Ishikawa (cell line): ENCODE data around the gene TSPEAR.

Experiments used
- CREB1 ChIP-seq: IDR thresholded peaks from 2 replicates; pipeline ENCODE4 v1.6.1; 2012; ENCODE audit warnings: low read depth
- EGR1 ChIP-seq: IDR thresholded peaks from 2 replicates; pipeline ENCODE4 v1.6.1; 2012
- EP300 ChIP-seq: IDR thresholded peaks from 2 replicates; pipeline ENCODE4 v1.6.1; 2012; ENCODE audit warnings: borderline replicate concordance
- FOXM1 ChIP-seq: IDR thresholded peaks from 2 replicates; pipeline ENCODE4 v1.6.1; 2012; ENCODE audit warnings: low read depth, borderline replicate concordance
- MAX ChIP-seq: IDR thresholded peaks from 2 replicates; pipeline ENCODE4 v1.6.1; 2012
- NFIC ChIP-seq: IDR thresholded peaks from 2 replicates; pipeline ENCODE4 v1.6.1; 2012
- RAD21 ChIP-seq: IDR thresholded peaks from 2 replicates; pipeline ENCODE4 v1.6.1; 2012; ENCODE audit warnings: low read depth
- TAF1 ChIP-seq: IDR thresholded peaks from 2 replicates; pipeline ENCODE4 v1.6.1; 2012; ENCODE audit warnings: low read depth, mild to moderate bottlenecking
- TCF12 ChIP-seq: IDR thresholded peaks from 2 replicates; pipeline ENCODE4 v1.6.1; 2012; ENCODE audit warnings: low read depth
- TEAD4 ChIP-seq: IDR thresholded peaks from 2 replicates; pipeline ENCODE4 v1.6.1; 2012
- USF1 ChIP-seq: IDR thresholded peaks from 2 replicates; pipeline ENCODE4 v1.6.1; 2012
- YY1 ChIP-seq: IDR thresholded peaks from 2 replicates; pipeline ENCODE4 v1.6.1; 2012; ENCODE audit warnings: low read depth
- ZBTB7A ChIP-seq: IDR thresholded peaks from 2 replicates; pipeline ENCODE4 v1.6.1; 2012; ENCODE audit warnings: low read depth
- TF ChIP-seq, protein P1 (sequence below): IDR thresholded peaks from 2 replicates; pipeline ENCODE4 v1.6.1; 2012; ENCODE audit warnings: low read depth, mild to moderate bottlenecking

Gene TSPEAR

GRCh38 chr21:44720170-44720569 is 8.8 kb upstream of the TSPEAR start:
- TF ChIP-seq EGR1 (no peak), NFIC (no peak)
- TF ChIP-seq, protein P1, sequence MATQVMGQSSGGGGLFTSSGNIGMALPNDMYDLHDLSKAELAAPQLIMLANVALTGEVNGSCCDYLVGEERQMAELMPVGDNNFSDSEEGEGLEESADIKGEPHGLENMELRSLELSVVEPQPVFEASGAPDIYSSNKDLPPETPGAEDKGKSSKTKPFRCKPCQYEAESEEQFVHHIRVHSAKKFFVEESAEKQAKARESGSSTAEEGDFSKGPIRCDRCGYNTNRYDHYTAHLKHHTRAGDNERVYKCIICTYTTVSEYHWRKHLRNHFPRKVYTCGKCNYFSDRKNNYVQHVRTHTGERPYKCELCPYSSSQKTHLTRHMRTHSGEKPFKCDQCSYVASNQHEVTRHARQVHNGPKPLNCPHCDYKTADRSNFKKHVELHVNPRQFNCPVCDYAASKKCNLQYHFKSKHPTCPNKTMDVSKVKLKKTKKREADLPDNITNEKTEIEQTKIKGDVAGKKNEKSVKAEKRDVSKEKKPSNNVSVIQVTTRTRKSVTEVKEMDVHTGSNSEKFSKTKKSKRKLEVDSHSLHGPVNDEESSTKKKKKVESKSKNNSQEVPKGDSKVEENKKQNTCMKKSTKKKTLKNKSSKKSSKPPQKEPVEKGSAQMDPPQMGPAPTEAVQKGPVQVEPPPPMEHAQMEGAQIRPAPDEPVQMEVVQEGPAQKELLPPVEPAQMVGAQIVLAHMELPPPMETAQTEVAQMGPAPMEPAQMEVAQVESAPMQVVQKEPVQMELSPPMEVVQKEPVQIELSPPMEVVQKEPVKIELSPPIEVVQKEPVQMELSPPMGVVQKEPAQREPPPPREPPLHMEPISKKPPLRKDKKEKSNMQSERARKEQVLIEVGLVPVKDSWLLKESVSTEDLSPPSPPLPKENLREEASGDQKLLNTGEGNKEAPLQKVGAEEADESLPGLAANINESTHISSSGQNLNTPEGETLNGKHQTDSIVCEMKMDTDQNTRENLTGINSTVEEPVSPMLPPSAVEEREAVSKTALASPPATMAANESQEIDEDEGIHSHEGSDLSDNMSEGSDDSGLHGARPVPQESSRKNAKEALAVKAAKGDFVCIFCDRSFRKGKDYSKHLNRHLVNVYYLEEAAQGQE = no peak

DNA sequence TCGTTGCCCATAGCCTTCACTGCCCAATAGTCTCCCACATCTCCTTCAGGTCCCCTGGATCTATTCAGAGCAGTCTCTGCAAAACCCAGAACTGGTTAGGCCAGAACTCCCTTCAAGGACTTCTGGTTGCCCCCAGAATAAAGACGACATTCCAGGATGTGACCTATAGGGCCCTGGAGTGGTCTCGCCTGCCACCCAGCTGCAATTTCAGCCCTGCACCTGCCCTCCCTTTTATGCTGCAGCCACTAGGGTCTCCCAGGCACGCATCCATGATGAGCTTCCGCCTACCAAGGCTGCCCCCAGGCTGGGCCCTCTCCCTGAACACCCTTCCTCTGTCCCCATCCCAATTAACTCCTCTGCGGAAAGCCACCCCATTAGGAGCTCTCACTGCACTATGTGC is 7.2 kb upstream of the TSPEAR start:
- TF ChIP-seq NFIC (no peak), RAD21 (no peak), ZBTB7A (no peak), TAF1 (no peak), FOXM1 (no peak), EGR1 (no peak), TCF12 (no peak), CREB1 (no peak), EP300 (no peak), USF1 (no peak), YY1 (no peak), TEAD4 (no peak)
- TF ChIP-seq, protein P1 = no peak

GRCh38 chr21:44718093-44718492 is 6.7 kb upstream of the TSPEAR start:
- TF ChIP-seq, protein P1 = no peak
- TF ChIP-seq USF1 (no peak), NFIC (no peak), EGR1 (no peak), MAX (no peak), TEAD4 (no peak)

GRCh38 chr21:44716984-44717383 is 5.6 kb upstream of the TSPEAR start:
- TF ChIP-seq MAX (no peak), CREB1 (no peak), FOXM1 (no peak), EP300 (no peak), RAD21 (no peak), YY1 (no peak), ZBTB7A (no peak), TAF1 (no peak), EGR1 (no peak)
- TF ChIP-seq, protein P1 = no peak
